Measurements from ENCODE around the gene ZNF414. TPM values are rescaled to one million over a fixed set of nuclear protein-coding genes. Genes with fewer than 3 reads are reported as not detected.

The ZNF414 gene
- total RNA-seq, 1 donor from 2014 or later: 29.9 TPM

DNA sequence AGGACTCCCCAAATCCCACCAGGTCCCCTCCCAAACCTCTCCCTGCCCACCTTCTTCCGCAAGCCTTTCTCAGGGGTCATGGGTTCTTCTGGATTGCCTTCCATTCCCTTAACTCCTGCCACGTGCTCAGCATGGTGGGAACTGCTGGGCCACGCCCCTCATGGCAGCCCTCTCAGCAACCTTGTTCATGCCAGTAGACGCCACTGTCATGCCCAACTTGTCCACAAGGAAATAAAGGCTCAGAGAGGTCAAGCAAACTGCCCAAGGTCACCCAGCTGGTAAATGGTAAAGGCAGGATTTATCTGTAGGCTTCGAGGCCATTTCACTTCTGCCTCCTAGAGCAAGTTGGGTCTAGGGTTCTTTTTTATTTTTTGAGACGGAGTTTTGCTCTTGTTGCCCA lies 22.4 kb downstream of the ZNF414 start:
- Mint-ChIP-seq H3K9me3 (ENCODE audit: unreplicated experiment) (no peaks in the 10 kb centered on the region), H3K4me3 (ENCODE audit: unreplicated experiment) (no peak overlapping the region), H3K27me3 (ENCODE audit: unreplicated experiment) (no peaks in the 10 kb centered on the region), H3K36me3 (ENCODE audit: unreplicated experiment) (peaks cover 20% of the 10 kb centered on the region), H3K27ac (ENCODE audit: unreplicated experiment) (no peak overlapping the region), H3K4me1 (ENCODE audit: unreplicated experiment) (no peaks in the 10 kb centered on the region)
- TF ChIP-seq, protein P1, sequence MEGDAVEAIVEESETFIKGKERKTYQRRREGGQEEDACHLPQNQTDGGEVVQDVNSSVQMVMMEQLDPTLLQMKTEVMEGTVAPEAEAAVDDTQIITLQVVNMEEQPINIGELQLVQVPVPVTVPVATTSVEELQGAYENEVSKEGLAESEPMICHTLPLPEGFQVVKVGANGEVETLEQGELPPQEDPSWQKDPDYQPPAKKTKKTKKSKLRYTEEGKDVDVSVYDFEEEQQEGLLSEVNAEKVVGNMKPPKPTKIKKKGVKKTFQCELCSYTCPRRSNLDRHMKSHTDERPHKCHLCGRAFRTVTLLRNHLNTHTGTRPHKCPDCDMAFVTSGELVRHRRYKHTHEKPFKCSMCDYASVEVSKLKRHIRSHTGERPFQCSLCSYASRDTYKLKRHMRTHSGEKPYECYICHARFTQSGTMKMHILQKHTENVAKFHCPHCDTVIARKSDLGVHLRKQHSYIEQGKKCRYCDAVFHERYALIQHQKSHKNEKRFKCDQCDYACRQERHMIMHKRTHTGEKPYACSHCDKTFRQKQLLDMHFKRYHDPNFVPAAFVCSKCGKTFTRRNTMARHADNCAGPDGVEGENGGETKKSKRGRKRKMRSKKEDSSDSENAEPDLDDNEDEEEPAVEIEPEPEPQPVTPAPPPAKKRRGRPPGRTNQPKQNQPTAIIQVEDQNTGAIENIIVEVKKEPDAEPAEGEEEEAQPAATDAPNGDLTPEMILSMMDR (IDR thresholded peaks at IDR 0.05): no peak
- no peak for DNase-seq (ENCODE audit: extremely low spot score, unreplicated experiment)

DNA sequence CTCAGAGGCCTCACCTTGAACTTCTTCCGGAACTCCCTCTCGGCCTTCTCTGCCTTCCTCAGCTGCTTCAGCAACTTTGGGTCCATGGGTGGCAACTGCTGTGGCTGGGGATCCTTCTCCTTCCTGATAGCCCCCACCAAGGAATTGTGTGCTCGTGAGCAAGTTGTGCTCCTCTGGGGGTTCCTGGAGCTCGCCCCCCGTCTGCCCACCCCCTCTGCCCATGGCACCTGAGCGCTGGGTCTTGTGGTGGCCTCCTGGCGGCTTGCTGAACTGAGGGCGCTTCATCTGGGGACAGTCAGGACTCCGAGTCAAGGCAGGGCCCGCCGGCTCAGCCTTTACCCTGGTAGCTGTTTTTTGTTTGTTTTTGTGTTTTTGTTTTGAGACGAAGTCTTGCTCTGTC lies 23.1 kb downstream of the ZNF414 start:
- Mint-ChIP-seq H3K36me3 (ENCODE audit: unreplicated experiment) (peaks cover 25% of the 10 kb centered on the region), H3K9me3 (ENCODE audit: unreplicated experiment) (no peaks in the 10 kb centered on the region), H3K4me1 (ENCODE audit: unreplicated experiment) (no peaks in the 10 kb centered on the region), H3K4me3 (ENCODE audit: unreplicated experiment) (no peak overlapping the region), H3K27me3 (ENCODE audit: unreplicated experiment) (no peaks in the 10 kb centered on the region), H3K27ac (ENCODE audit: unreplicated experiment) (no peak overlapping the region)
- no peak for DNase-seq (ENCODE audit: extremely low spot score, unreplicated experiment)
- TF ChIP-seq, protein P1 (IDR thresholded peaks at IDR 0.05): no peak

DNA sequence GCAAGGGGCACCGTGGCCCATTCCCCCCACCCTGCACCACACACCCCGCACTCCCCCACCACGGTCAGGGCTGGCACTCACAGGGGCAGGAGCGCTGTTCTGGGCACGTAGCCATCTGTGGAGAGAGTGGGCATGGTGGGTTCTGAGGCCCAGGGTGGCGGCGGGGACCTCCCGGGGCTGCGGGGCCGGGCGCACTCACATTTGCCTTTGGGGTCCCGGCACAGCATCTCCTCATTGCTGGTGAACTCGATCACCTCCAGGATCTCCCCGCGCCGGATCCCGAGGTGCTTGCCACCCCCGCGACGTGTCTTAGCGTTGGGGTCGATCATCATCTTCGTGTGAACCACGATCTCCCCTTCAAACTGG lies 23.6 kb downstream of the ZNF414 start:
- no peaks in the 10 kb centered on the region for H3K4me1 Mint-ChIP-seq (ENCODE audit: unreplicated experiment)
- H3K4me3 Mint-ChIP-seq (ENCODE audit: unreplicated experiment): no peak overlapping the region
- H3K27me3 Mint-ChIP-seq (ENCODE audit: unreplicated experiment): no peaks in the 10 kb centered on the region
- peaks cover 25% of the 10 kb centered on the region for H3K36me3 Mint-ChIP-seq (ENCODE audit: unreplicated experiment)
- DNase-seq (ENCODE audit: extremely low spot score, unreplicated experiment): no peak
- H3K27ac Mint-ChIP-seq (ENCODE audit: unreplicated experiment): no peak overlapping the region
- TF ChIP-seq, protein P1 (IDR thresholded peaks at IDR 0.05): no peak
- H3K9me3 Mint-ChIP-seq (ENCODE audit: unreplicated experiment): no peaks in the 10 kb centered on the region

DNA sequence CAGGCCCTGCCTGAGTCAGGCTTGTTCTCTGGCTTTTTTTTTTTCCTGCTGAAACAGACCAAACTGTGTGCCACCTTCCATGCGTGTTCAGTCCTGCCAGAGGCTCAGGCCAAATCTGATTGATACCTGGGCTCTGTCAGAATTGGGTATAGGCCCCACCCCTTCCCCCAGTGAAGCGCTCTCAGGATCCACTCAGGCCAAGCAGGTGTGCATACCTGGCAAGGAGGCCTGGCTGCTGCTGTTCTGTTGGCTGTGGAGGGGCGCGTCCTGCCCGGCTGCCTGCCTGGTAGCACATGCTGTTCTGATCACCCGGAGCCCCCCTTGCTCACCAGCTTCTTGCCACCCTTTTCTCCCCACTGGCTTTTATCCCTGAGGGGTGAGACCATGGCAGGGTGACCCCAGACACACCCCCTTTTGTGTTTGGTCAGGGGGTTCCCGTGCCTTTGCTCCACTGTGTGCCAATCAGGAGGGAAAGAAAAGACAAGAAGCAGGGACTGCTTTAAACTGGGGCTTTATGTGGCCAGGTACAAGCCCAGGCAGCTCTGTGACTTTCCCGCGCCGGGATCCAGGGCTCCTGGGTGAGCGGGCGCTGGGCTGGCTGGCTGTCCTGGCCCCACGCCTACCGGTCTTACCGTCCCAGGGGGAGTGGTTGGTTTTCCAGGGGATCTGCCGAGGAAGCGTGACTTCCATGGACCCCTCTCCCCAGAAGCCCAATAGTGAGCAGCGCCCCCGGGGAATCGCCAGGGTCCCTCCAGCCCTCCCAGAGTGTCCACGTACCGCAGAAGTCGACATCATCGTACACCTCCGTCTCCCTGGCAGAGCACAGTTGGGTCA lies 24.2 kb downstream of the ZNF414 start:
- no peak overlapping the region for H3K4me3 Mint-ChIP-seq (ENCODE audit: unreplicated experiment)
- TF ChIP-seq, protein P1 (IDR thresholded peaks at IDR 0.05): no peak
- H3K4me1 Mint-ChIP-seq (ENCODE audit: unreplicated experiment): no peaks in the 10 kb centered on the region
- no peaks in the 10 kb centered on the region for H3K9me3 Mint-ChIP-seq (ENCODE audit: unreplicated experiment)
- H3K27ac Mint-ChIP-seq (ENCODE audit: unreplicated experiment): no peak overlapping the region
- no peak for DNase-seq (ENCODE audit: extremely low spot score, unreplicated experiment)
- H3K36me3 Mint-ChIP-seq (ENCODE audit: unreplicated experiment): peaks cover 25% of the 10 kb centered on the region
- no peaks in the 10 kb centered on the region for H3K27me3 Mint-ChIP-seq (ENCODE audit: unreplicated experiment)

DNA sequence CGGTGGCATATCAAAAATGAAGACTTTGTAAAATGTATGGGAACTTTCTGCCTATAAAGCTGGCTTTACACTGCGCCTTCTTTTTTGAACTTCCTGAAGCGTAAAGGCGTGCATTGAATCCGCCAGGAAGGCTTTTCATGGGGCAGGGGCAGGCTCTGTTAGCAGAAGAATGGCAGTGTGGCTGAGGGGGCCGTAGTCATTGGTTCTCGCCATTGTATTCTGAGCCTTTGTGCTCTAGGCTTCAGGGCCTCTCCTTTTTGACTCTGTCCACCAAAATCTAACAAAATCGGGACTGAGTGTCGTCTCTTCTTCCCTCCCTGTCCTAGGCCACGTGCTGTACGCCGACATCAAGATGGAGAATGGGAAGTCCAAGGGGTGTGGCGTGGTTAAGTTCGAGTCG lies 25.6 kb downstream of the ZNF414 start:
- H3K27ac Mint-ChIP-seq (ENCODE audit: unreplicated experiment): no peak overlapping the region
- H3K4me3 Mint-ChIP-seq (ENCODE audit: unreplicated experiment): no peak overlapping the region
- no peaks in the 10 kb centered on the region for H3K27me3 Mint-ChIP-seq (ENCODE audit: unreplicated experiment)
- peaks cover 33% of the 10 kb centered on the region for H3K36me3 Mint-ChIP-seq (ENCODE audit: unreplicated experiment)
- TF ChIP-seq, protein P1 (IDR thresholded peaks at IDR 0.05): no peak
- H3K4me1 Mint-ChIP-seq (ENCODE audit: unreplicated experiment): no peaks in the 10 kb centered on the region
- H3K9me3 Mint-ChIP-seq (ENCODE audit: unreplicated experiment): no peaks in the 10 kb centered on the region
- no peak for DNase-seq (ENCODE audit: extremely low spot score, unreplicated experiment)

Measured in osteocyte (in vitro differentiated cells).